NCI-H146 treated with DMSO at 0.1 percent for 48 hours (cell line): ENCODE results near the gene PINK1.

Source experiments
- DNase-seq: peaks from one replicate; lab custom pipeline; 2025; ENCODE audit not compliant: unreplicated experiment; lab: John Stamatoyannopoulos, UW

The PINK1 gene

DNA sequence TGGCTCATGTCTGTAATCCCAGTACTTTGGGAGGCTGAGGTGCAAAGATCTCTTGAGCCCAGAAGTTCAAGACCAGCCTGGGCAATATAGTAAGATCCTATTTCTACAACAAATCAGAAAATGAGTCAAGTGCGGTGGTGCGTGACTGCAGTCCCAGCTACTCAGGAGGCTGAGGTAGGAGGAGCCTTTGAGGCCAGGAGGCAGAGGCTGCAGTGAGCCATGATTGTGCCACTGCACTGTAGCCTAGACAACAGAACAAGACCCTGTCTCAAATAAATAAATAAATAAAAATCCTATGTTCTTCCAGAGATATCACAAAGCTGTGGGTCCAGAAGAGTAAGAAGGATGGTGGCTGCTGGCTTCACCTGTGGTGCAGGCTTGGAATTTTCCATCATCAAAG is 22.3 kb upstream of the PINK1 start:
- no peak for DNase-seq

- no peak for DNase-seq
Measured at GRCh38 chr1:20611652-20612051, 21.6 kb upstream of the PINK1 start.

DNA sequence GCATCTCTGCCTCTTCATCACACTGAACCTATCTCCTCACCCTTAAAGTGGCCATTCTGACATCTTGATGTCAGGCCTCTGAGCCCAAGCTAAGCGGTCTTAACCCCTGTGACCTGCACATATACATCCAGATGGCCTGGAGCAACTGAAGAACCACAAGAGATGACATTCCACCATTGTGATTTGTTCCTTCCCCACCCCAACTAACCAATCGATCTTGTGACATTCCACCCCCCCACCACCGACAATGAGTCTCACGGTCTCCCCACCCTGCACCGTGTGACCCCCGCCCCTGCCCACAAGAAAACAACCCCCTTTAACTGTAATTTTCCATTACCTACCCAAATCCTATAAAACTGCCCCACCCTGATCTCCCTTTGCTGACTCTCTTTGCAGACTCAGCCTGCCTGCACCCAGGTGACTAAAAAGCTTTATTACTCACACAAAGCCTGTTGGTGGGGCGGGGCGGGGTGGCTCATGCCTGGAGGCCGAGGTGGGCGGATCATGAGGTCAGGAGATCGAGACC is 21.0 kb upstream of the PINK1 start:
- DNase-seq = no peak

GRCh38 chr1:20614131-20614579 is 19.1 kb upstream of the PINK1 start:
- DNase-seq = no peak

- DNase-seq = no peak
Measured at GRCh38 chr1:20615946-20616846, 17.1 kb upstream of the PINK1 start.

DNA sequence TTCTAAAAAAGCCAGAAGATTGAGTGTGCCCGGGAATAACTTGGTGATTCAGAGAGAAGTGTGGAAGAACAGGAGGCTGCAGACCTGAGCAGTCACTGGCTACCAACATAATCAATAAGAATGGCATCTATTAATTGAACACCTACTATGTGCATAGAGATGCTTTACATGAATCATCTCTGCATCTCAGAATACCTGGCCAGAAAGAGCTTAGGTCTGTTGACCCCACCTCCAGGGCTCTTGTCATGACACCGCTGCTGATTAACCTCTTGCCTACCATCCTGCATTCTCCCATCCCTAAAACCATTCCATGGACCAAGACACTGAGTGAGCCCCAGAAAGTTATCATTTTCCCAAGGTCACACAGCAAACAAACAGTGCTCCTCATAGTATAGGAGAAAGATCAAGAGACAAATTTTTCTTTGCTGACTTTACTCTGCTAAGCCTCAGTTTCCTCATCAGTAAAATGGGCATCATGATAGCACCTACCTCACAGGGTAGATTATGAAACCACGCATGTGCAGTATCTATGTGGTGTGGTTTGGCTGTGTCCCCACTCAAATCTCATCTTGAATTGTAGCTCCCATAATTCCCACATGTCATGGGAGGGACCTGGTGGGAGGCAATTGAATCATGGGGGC is 16.3 kb upstream of the PINK1 start:
- no peak for DNase-seq

DNA sequence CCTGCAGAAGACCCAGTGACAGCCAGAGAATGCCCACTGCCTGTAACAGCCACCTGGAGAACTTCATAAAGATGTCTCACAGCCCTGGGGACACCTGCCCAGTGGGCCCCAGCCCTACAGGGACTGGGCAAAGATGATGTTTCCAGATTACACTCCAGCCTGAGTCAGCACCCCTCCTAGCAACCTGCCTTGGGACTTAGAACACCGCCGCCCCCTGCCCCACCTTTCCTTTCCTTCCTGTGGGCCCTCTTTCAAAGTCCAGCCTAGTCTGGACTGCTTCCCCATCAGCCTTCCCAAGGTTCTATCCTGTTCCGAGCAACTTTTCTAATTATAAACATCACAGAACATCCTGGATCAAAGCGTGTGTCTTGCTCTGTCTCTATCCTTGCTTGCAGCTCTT is 14.7 kb upstream of the PINK1 start:
- no peak for DNase-seq

DNA sequence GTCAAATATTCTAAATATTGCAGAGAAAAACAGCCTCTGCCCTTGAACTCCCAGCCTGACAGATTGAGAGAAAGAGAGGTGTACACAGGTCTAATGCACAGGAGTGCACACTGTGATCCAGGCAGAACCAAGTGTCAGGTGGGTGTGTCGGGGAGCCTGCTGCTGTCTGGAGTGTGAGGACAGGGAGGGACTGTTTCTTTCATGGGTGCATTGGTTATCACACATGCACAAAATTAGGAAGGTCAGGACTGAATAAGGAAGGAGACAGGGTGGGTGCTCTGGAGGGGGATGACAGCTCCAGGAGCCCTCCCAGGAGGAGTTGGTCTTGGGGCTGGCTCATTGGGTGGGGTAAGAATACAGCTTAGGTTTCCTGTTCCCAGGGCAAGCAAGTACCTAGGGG is 13.3 kb upstream of the PINK1 start:
- DNase-seq = no peak

- DNase-seq = no peak
Measured at GRCh38 chr1:20621012-20621411, 12.2 kb upstream of the PINK1 start.

- no peak for DNase-seq
Measured at GRCh38 chr1:20624709-20625108, 8.5 kb upstream of the PINK1 start.

DNA sequence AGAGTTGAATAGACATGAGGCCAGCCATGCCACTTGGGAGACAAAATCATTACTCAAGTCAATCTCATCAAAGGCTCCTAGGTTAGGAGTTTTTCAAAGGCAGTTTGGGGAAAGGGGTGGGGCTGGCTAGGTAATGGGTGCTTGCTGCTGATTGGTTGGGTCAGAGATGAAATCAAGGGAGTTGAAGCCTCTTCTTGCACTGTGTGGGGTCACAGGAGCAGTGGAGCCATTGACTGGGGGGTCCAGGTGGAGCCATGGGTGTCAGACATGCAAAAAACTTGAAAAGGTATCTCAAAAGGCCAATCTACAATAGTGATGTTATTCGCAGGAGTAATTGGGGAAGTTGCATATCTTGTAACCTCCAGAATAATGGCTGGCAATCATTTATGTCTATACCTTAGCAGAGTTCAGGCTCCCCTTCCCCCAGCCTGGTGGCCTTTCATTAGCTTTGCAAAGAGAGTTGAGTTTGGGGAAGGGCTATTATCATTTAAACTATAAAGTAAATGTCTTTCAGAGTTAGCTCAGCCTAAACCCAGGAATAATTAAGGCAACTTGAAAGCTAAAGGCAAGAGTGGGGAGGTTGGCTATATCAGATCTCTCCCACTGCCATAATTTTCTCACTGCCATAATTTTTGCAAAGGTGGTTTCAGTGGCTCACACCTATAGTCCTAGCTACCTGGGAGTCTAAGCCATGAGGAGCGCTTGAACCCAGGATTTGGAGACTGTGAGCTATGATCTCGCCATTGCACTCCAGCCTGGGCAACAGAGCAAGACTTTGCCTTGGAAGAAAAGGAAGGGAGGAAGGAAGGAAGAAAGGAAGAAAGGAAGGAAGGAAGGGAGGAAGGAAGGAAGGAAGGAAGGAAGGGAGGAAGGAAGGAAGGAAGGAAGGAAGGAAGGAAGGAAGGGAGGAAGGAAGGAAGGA is 7.8 kb upstream of the PINK1 start:
- no peak for DNase-seq

DNA sequence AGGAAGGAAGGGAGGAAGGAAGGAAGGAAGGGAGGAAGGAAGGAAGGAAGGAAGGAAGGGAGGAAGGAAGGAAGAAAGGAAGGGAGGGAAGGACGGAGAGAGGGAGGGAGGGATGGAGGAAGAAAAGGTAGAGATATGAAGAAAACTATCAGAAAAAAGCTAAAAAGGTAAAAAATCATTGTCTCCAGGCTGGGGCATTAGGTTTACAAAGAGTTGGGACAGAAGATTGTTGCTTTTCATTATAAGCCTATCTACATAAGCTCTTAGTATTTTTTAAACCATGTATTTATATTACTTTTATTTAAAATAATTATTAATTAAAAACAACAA is 7.2 kb upstream of the PINK1 start:
- DNase-seq = no peak

GRCh38 chr1:20626524-20626923 is 6.7 kb upstream of the PINK1 start:
- no peak for DNase-seq

DNA sequence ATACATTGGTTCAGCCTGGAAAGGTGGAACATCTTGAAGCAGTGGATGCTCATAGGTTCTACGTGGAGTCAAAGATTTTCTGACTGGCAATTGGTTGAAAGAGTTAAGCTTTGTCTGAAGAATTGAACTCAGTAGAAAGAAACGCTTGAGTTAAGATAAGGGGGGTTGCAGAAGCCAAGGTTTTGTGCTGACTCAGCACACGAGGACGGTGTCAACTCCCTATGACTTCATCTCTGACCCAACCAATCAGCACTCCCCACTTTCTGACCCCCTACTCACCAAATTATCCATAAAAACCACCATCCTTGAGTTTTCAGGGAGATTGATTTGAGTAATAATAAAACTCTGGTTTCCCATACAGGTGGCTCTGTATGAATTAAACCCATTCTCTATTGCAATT is 2.5 kb upstream of the PINK1 start:
- no peak for DNase-seq

GRCh38 chr1:20632386-20632785 is 872 bp upstream of the PINK1 start:
- no peak for DNase-seq

- DNase-seq = no peak
Measured at GRCh38 chr1:20634065-20634593, 871 bp downstream of the PINK1 start.

GRCh38 chr1:20634594-20635084 is 1.4 kb downstream of the PINK1 start:
- no peak for DNase-seq

GRCh38 chr1:20636785-20637347 is 3.6 kb downstream of the PINK1 start:
- no peak for DNase-seq

- DNase-seq = no peak
Measured at GRCh38 chr1:20640183-20640597, 6.9 kb downstream of the PINK1 start.

DNA sequence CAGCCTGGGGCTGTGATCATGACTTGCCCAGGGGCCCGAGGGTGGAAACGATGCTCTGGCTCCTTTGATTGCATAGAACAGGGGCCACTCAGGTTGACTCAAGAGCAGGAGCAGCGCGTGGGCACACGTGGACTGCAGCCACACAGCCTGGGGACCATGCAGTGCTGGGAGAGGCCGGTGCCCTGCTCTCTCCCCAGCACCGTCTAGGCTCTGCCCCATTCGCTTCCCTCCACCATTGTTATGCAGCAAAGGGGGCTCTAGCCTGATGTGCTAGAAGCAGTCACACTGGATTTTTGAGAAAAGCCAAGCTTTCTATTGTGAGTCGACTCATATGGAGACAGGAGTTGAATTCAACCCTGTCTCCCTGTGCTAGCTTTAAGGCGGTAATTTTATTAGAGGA is 8.7 kb downstream of the PINK1 start:
- DNase-seq = no peak

DNA sequence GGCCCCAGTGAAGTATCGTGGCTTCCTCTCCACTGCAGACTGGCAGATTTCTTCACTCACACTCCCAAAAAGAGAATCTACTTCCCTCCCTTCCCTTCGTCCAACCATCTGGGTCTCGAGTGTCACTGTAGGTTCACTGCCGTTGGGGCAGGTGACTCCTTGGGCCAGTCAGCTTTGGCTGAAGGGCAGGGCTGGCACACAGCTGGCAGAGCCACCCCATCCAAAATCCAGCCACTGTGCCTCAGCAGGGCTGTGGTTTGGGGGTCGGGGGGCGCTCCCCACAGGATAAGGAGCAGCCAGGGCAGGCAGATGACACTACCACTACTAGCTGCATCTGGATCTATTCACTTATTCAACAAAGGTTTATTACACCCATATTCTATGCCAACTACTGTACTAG is 9.8 kb downstream of the PINK1 start:
- no peak for DNase-seq
